SK-N-SH treated with all-trans-retinoic acid at 6 μM for 48 hours (cell line): ENCODE measurements around the gene MLKL.

Source experiments
- ATAC-seq: fragments of 200-7000 bp; cut with Tn5 transposase; 3 replicates; pipeline ENCODE4 v1.9.1; 2020; ENCODE audit warnings: mild to moderate bottlenecking, moderate library complexity
- BACH2 ChIP-seq: fragments of 250-450 bp; sonication (Bioruptor Pico); IDR thresholded peaks from 2 replicates; pipeline ENCODE4 v1.9.0; 2021; ENCODE audit warnings: mild to moderate bottlenecking, borderline replicate concordance
- CREB5 ChIP-seq: fragments of 250-450 bp; sonication (Bioruptor Pico); IDR thresholded peaks from 2 replicates; pipeline ENCODE4 v1.5.1; 2020; ENCODE audit warnings: low read depth, mild to moderate bottlenecking, moderate library complexity
- CSDC2 ChIP-seq: fragments of 250-450 bp; sonication (Bioruptor Pico); IDR thresholded peaks from 2 replicates; pipeline ENCODE4 v1.5.0; 2020; ENCODE audit warnings: mild to moderate bottlenecking, moderate library complexity
- CSRNP3 ChIP-seq: fragments of 250-450 bp; sonication (Bioruptor Pico); IDR thresholded peaks from 2 replicates; pipeline ENCODE4 v1.5.1; 2021; ENCODE audit warnings: mild to moderate bottlenecking, moderate library complexity
- ESRRG ChIP-seq: fragments of 250-450 bp; sonication (Bioruptor Pico); IDR thresholded peaks from 2 replicates; pipeline ENCODE4 v1.6.1; 2021; ENCODE audit warnings: mild to moderate bottlenecking
- ISL1 ChIP-seq: fragments of 250-450 bp; sonication (Bioruptor Pico); IDR thresholded peaks from 2 replicates; pipeline ENCODE4 v2.1.2; 2022; ENCODE audit warnings: mild to moderate bottlenecking, moderate library complexity
- OSR1 ChIP-seq: fragments of 250-450 bp; sonication (Bioruptor Pico); IDR thresholded peaks from 2 replicates; pipeline ENCODE4 v1.8.0; 2022; ENCODE audit warnings: moderate library complexity, mild to moderate bottlenecking, inconsistent platforms
- PPARA ChIP-seq: fragments of 250-450 bp; sonication (Bioruptor Pico); IDR thresholded peaks from 2 replicates; pipeline ENCODE4 v1.5.0; 2020; ENCODE audit warnings: mild to moderate bottlenecking, borderline replicate concordance
- RARB ChIP-seq: fragments of 250-450 bp; sonication (Bioruptor Pico); IDR thresholded peaks from 2 replicates; pipeline ENCODE4 v1.8.0; 2021; ENCODE audit warnings: mild to moderate bottlenecking, moderate library complexity
- SNAI2 ChIP-seq: fragments of 250-450 bp; sonication (Bioruptor Pico); IDR thresholded peaks from 2 replicates; pipeline ENCODE4 v1.5.0; 2020; ENCODE audit warnings: mild to moderate bottlenecking, moderate library complexity
- TCF4 ChIP-seq: fragments of 250-450 bp; sonication (Bioruptor Pico); IDR thresholded peaks from 2 replicates; pipeline ENCODE4 v1.8.0; 2021; ENCODE audit warnings: mild to moderate bottlenecking, moderate library complexity, borderline replicate concordance
- TOX ChIP-seq: fragments of 250-450 bp; sonication (Bioruptor Pico); IDR thresholded peaks from 2 replicates; pipeline ENCODE4 v1.8.0; 2021; ENCODE audit warnings: mild to moderate bottlenecking, moderate library complexity, borderline replicate concordance
- ZC3H10 ChIP-seq: fragments of 250-450 bp; sonication (Bioruptor Pico); IDR thresholded peaks from 2 replicates; pipeline ENCODE4 v1.5.1; 2021; ENCODE audit warnings: mild to moderate bottlenecking, moderate library complexity
- ZFP3 ChIP-seq: fragments of 250-450 bp; sonication (Bioruptor Pico); IDR thresholded peaks from 2 replicates; pipeline ENCODE4 v1.5.0; 2020; ENCODE audit warnings: mild to moderate bottlenecking, moderate library complexity
- ZFP30 ChIP-seq: fragments of 450-650 bp; formaldehyde crosslinking; IDR thresholded peaks from 2 replicates; pipeline ENCODE4 v1.5.0; 2022; ENCODE audit warnings: mild to moderate bottlenecking, moderate library complexity
- ZNF70 ChIP-seq: fragments of 450-650 bp; formaldehyde crosslinking; IDR thresholded peaks from 2 replicates; pipeline ENCODE4 v1.5.0; 2020; ENCODE audit warnings: mild to moderate bottlenecking, moderate library complexity
- ZNF8 ChIP-seq: fragments of 450-650 bp; formaldehyde crosslinking; IDR thresholded peaks from 2 replicates; pipeline ENCODE4 v1.5.0; 2020; ENCODE audit warnings: mild to moderate bottlenecking, moderate library complexity
- TF ChIP-seq, protein P1 (sequence below): fragments of 250-450 bp; sonication (Bioruptor Pico); IDR thresholded peaks from 2 replicates; pipeline ENCODE4 v1.8.0; 2021; ENCODE audit warnings: low read depth, mild to moderate bottlenecking, moderate library complexity, borderline replicate concordance
- TF ChIP-seq, protein P2 (sequence below): fragments of 250-450 bp; sonication (Bioruptor Pico); IDR thresholded peaks from 2 replicates; pipeline ENCODE4 v1.8.0; 2020; ENCODE audit warnings: mild to moderate bottlenecking, moderate library complexity, borderline replicate concordance
- TF ChIP-seq, protein P3 (sequence below): fragments of 250-450 bp; sonication (Bioruptor Pico); IDR thresholded peaks from 2 replicates; pipeline ENCODE4 v1.5.0; 2020; ENCODE audit warnings: mild to moderate bottlenecking, moderate library complexity

The MLKL gene

GRCh38 chr16:74680681-74681080 lies 20.0 kb downstream of the MLKL start:
- ATAC-seq = no peak

DNA sequence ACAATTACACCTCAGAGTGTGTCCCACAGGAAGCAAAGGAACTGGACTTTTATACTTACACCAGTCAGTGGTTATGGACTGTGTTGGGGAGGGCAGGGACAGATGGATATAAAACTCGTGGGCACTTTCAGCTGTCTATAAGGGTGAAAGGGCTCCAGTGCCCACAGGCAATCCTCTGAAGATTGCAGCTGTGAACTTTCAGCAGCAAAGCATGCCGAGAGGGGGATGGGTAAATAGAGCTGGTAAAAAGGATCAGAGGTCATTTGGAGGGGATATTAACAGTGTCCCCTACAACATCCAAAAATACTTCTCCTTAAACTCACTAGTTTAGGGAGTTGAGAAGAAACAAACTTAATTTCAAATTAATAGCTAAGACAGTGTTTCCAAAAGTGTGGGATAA lies 20.7 kb downstream of the MLKL start:
- TF ChIP-seq ZC3H10 (CRISPR knock-in tag) (no peak), BACH2 (CRISPR knock-in tag) (no peak), ESRRG (CRISPR knock-in tag) (no peak), OSR1 (CRISPR knock-in tag) (no peak), PPARA (CRISPR knock-in tag) (no peak), CREB5 (no peak), TCF4 (CRISPR knock-in tag) (no peak), SNAI2 (CRISPR knock-in tag) (no peak), TOX (no peak), CSDC2 (CRISPR knock-in tag) (no peak), RARB (CRISPR knock-in tag) (no peak), ZFP30 (CRISPR knock-in tag) (no peak), ISL1 (no peak)
- TF ChIP-seq, protein P1, sequence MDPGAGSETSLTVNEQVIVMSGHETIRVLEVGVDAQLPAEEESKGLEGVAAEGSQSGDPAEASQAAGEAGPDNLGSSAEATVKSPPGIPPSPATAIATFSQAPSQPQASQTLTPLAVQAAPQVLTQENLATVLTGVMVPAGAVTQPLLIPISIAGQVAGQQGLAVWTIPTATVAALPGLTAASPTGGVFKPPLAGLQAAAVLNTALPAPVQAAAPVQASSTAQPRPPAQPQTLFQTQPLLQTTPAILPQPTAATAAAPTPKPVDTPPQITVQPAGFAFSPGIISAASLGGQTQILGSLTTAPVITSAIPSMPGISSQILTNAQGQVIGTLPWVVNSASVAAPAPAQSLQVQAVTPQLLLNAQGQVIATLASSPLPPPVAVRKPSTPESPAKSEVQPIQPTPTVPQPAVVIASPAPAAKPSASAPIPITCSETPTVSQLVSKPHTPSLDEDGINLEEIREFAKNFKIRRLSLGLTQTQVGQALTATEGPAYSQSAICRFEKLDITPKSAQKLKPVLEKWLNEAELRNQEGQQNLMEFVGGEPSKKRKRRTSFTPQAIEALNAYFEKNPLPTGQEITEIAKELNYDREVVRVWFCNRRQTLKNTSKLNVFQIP (CRISPR knock-in tag) = no peak
- TF ChIP-seq, protein P2, sequence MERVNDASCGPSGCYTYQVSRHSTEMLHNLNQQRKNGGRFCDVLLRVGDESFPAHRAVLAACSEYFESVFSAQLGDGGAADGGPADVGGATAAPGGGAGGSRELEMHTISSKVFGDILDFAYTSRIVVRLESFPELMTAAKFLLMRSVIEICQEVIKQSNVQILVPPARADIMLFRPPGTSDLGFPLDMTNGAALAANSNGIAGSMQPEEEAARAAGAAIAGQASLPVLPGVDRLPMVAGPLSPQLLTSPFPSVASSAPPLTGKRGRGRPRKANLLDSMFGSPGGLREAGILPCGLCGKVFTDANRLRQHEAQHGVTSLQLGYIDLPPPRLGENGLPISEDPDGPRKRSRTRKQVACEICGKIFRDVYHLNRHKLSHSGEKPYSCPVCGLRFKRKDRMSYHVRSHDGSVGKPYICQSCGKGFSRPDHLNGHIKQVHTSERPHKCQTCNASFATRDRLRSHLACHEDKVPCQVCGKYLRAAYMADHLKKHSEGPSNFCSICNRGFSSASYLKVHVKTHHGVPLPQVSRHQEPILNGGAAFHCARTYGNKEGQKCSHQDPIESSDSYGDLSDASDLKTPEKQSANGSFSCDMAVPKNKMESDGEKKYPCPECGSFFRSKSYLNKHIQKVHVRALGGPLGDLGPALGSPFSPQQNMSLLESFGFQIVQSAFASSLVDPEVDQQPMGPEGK (CRISPR knock-in tag) = no peak
- TF ChIP-seq, protein P3, sequence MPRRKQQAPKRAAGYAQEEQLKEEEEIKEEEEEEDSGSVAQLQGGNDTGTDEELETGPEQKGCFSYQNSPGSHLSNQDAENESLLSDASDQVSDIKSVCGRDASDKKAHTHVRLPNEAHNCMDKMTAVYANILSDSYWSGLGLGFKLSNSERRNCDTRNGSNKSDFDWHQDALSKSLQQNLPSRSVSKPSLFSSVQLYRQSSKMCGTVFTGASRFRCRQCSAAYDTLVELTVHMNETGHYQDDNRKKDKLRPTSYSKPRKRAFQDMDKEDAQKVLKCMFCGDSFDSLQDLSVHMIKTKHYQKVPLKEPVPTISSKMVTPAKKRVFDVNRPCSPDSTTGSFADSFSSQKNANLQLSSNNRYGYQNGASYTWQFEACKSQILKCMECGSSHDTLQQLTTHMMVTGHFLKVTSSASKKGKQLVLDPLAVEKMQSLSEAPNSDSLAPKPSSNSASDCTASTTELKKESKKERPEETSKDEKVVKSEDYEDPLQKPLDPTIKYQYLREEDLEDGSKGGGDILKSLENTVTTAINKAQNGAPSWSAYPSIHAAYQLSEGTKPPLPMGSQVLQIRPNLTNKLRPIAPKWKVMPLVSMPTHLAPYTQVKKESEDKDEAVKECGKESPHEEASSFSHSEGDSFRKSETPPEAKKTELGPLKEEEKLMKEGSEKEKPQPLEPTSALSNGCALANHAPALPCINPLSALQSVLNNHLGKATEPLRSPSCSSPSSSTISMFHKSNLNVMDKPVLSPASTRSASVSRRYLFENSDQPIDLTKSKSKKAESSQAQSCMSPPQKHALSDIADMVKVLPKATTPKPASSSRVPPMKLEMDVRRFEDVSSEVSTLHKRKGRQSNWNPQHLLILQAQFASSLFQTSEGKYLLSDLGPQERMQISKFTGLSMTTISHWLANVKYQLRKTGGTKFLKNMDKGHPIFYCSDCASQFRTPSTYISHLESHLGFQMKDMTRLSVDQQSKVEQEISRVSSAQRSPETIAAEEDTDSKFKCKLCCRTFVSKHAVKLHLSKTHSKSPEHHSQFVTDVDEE = no peak
- ATAC-seq = no peak

More at GRCh38 chr16:74680681-74681080, 20.0 kb downstream of the MLKL start:
- TF ChIP-seq CSRNP3 (CRISPR knock-in tag) = no peak
- TF ChIP-seq ZNF8 = no peak
- TF ChIP-seq, protein P1 (CRISPR knock-in tag) = no peak

GRCh38 chr16:74677868-74678267 lies 22.8 kb downstream of the MLKL start:
- no peak for TF ChIP-seq CREB5
- TF ChIP-seq ZFP30 (CRISPR knock-in tag) = no peak
- no peak for TF ChIP-seq ZFP3 (CRISPR knock-in tag)
- no peak for TF ChIP-seq ISL1
- no peak for TF ChIP-seq SNAI2 (CRISPR knock-in tag)
- no peak for TF ChIP-seq CSDC2 (CRISPR knock-in tag)
- TF ChIP-seq ZC3H10 (CRISPR knock-in tag) = no peak
- TF ChIP-seq, protein P2 (CRISPR knock-in tag) = no peak
- TF ChIP-seq BACH2 (CRISPR knock-in tag) = no peak
- no peak for TF ChIP-seq TCF4 (CRISPR knock-in tag)
- no peak for TF ChIP-seq RARB (CRISPR knock-in tag)
- no peak for TF ChIP-seq ZNF8
- TF ChIP-seq OSR1 (CRISPR knock-in tag) = no peak
- TF ChIP-seq TOX = no peak
- no peak for TF ChIP-seq ZNF70 (CRISPR knock-in tag)
- no peak for TF ChIP-seq CSRNP3 (CRISPR knock-in tag)
- TF ChIP-seq, all 23 proteins: peak for 0
- no peak for ATAC-seq
